HEK293 (cell line): ENCODE results near the gene PHF10.

Source experiments
- GLI4 ChIP-seq: fragments of 450-650 bp; formaldehyde crosslinking; IDR thresholded peaks from 2 replicates; pipeline ENCODE4 v1.5.1; 2016; ENCODE audit warnings: missing biosample characterization, missing genetic modification characterization
- IKZF3 ChIP-seq: fragments of 450-650 bp; IDR thresholded peaks from 2 replicates; pipeline ENCODE4 v1.5.0; 2018; ENCODE audit warnings: missing biosample characterization, mild to moderate bottlenecking, missing genetic modification characterization, moderate library complexity
- KLF1 ChIP-seq: fragments of 450-650 bp; formaldehyde crosslinking; IDR thresholded peaks from 2 replicates; pipeline ENCODE4 v1.5.1; 2016; ENCODE audit warnings: missing biosample characterization, missing genetic modification characterization
- KLF7 ChIP-seq: fragments of 450-650 bp; formaldehyde crosslinking; IDR thresholded peaks from 2 replicates; pipeline ENCODE4 v1.5.1; 2016; ENCODE audit warnings: missing biosample characterization, missing genetic modification characterization, borderline replicate concordance
- KLF8 ChIP-seq: fragments of 450-650 bp; formaldehyde crosslinking; IDR thresholded peaks from 2 replicates; pipeline ENCODE4 v1.5.1; 2016; ENCODE audit warnings: missing biosample characterization, missing genetic modification characterization
- OVOL3 ChIP-seq: fragments of 450-650 bp; formaldehyde crosslinking; IDR thresholded peaks from 2 replicates; pipeline ENCODE4 v1.5.1; 2016; ENCODE audit warnings: missing biosample characterization, missing genetic modification characterization
- PRDM2 ChIP-seq: fragments of 450-650 bp; formaldehyde crosslinking; IDR thresholded peaks from 2 replicates; pipeline ENCODE4 v1.5.1; 2016; ENCODE audit warnings: missing biosample characterization, missing genetic modification characterization, borderline replicate concordance
- ZNF19 ChIP-seq: fragments of 450-650 bp; formaldehyde crosslinking; IDR thresholded peaks from 2 replicates; pipeline ENCODE4; 2016; ENCODE audit warnings: missing biosample characterization, missing genetic modification characterization, low read depth
- ZNF280C ChIP-seq: fragments of 450-650 bp; formaldehyde crosslinking; IDR thresholded peaks from 2 replicates; pipeline ENCODE4 v1.5.1; 2016; ENCODE audit warnings: missing biosample characterization, missing genetic modification characterization
- ZNF280D ChIP-seq: fragments of 450-650 bp; formaldehyde crosslinking; IDR thresholded peaks from 2 replicates; pipeline ENCODE4 v1.5.1; 2016; ENCODE audit warnings: missing biosample characterization, missing genetic modification characterization
- ZNF292 ChIP-seq: fragments of 450-650 bp; formaldehyde crosslinking; IDR thresholded peaks from 2 replicates; pipeline ENCODE4 v1.5.1; 2016; ENCODE audit warnings: low read depth, missing biosample characterization, missing genetic modification characterization, borderline replicate concordance
- ZNF362 ChIP-seq: fragments of 450-650 bp; formaldehyde crosslinking; IDR thresholded peaks from 2 replicates; pipeline ENCODE4 v1.5.1; 2016; ENCODE audit warnings: missing biosample characterization, missing genetic modification characterization
- ZNF391 ChIP-seq: fragments of 450-650 bp; formaldehyde crosslinking; IDR thresholded peaks from 2 replicates; pipeline ENCODE4 v1.5.1; 2016; ENCODE audit warnings: low read depth, missing biosample characterization, missing genetic modification characterization, borderline replicate concordance
- ZNF692 ChIP-seq: fragments of 450-650 bp; formaldehyde crosslinking; IDR thresholded peaks from 2 replicates; pipeline ENCODE4 v1.5.1; 2016; ENCODE audit warnings: missing biosample characterization, missing genetic modification characterization
- ZNF777 ChIP-seq: fragments of 450-650 bp; formaldehyde crosslinking; IDR thresholded peaks from 2 replicates; pipeline ENCODE4 v1.5.1; 2017; ENCODE audit warnings: missing biosample characterization, missing genetic modification characterization, borderline replicate concordance
- ZSCAN30 ChIP-seq: fragments of 450-650 bp; IDR thresholded peaks from 2 replicates; pipeline ENCODE4 v1.5.1; 2018; ENCODE audit warnings: missing biosample characterization, mild to moderate bottlenecking, missing genetic modification characterization, moderate library complexity

PHF10 gene

GRCh38 chr6:169724494-169725124 lies at the start of gene PHF10 (continued):
- TF ChIP-seq ZNF280D (tag by site-specific recombination): no peak
- TF ChIP-seq GLI4 (tag by site-specific recombination): 0 out of 2 replicates have a peak, but pooled peaks have one; percentile 71
- TF ChIP-seq IKZF3: no peak
- TF ChIP-seq KLF7 (tag by site-specific recombination): no peak
- TF ChIP-seq PRDM2: no peak; the same call in 1 of the 2 replicates
- no peak for TF ChIP-seq ZNF391 (tag by site-specific recombination)
- TF ChIP-seq KLF8: peak; percentile 72; the same call in 1 of the 2 replicates
- peak; percentile 61 for TF ChIP-seq KLF1 (tag by site-specific recombination)
- no peak for TF ChIP-seq ZNF292 (tag by site-specific recombination)
- TF ChIP-seq OVOL3: no peak
- TF ChIP-seq ZSCAN30 (tag by site-specific recombination): peak; percentile 29; the same call in 1 of the 2 replicates
- no peak for TF ChIP-seq ZNF280C
- TF ChIP-seq ZNF692 (tag by site-specific recombination): peak; percentile 68; the same call in 1 of the 2 replicates
- TF ChIP-seq ZNF19: no peak
- no peak for TF ChIP-seq ZNF777 (tag by site-specific recombination)
- TF ChIP-seq ZNF362 (tag by site-specific recombination): no peak
- TF ChIP-seq, all 188 proteins: peak for 48
